ENCODE results near the gene ITPA.

GRCh38 chr20:3173610-3174441 is 35.5 kb upstream of the ITPA start:
- TF ChIP-seq CTCF (IDR thresholded peaks at IDR 0.05; ENCODE audit: low read depth, low read length) (no peak), POLR2A (IDR thresholded peaks at IDR 0.05; ENCODE audit: extremely low read depth, insufficient read length) (no peak), MYC (IDR thresholded peaks at IDR 0.05; ENCODE audit: low read depth, low read length) (no peak)
- TF ChIP-seq, protein P1, sequence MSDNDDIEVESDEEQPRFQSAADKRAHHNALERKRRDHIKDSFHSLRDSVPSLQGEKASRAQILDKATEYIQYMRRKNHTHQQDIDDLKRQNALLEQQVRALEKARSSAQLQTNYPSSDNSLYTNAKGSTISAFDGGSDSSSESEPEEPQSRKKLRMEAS (IDR thresholded peaks at IDR 0.05; ENCODE audit: low read depth, low read length), result no peak

Measured in NB4 (cell line).